HG03103 (cell line): ENCODE data around the gene HAUS7.
"Not testable (repeated sequence)": the region's sequence is repeated elsewhere in the genome, so short reads cannot be mapped to it uniquely, and the experiment has no call there.

ENCODE experiments used
- ATAC-seq: cut with Tn5 transposase; IDR thresholded peaks from one replicate; pipeline ENCODE4 v1.9.1; 2021; ENCODE audit warnings: low read depth; ENCODE audit not compliant: unreplicated experiment

Gene HAUS7

DNA sequence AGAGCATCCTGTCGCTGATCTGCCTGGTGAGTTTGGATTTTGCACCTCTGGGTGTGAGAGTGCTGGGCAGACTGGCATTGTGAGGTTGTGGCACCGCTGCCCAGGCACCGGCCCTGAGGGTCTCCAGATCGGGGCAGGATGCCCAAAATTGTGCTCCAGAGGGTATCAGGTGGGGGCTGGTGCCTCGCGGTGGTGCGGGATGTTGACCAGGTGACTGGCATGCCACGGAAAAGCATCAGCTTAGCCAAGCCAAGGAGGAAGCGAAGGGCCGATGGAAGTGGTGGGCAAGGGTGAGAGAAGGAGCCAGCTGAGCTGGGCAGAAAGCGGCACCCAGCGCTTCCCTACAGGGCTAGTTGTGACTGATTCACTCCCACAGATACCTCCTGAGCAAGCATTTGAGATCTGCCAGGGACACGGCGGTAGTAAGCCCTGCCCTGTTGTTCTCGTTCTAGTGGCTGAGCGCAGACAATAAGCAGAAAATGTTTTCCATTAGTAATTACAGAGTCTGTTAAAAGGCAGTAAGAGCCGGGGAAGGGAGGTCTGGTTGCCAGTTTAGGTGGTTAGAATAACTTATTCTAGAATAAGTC lies 58.3 kb downstream of the HAUS7 start:
- ATAC-seq, result no peak

- ATAC-seq, result peak; percentile 59
Observed at GRCh38 chrX:153411255-153411987, 59.0 kb downstream of the HAUS7 start, which contains the start of gene ZFP92. TSS of gene ZFP92 (plus strand) at chrX:153411472. CDS start at chrX:153418323, 6,851 bp downstream.

GRCh38 chrX:153410888-153411254 lies 59.5 kb downstream of the HAUS7 start:
- ATAC-seq, result no peak

GRCh38 chrX:153410373-153410772 lies 60.0 kb downstream of the HAUS7 start:
- ATAC-seq, result no peak

- ATAC-seq, result no peak
Observed at GRCh38 chrX:153409414-153410101, 60.8 kb downstream of the HAUS7 start.

GRCh38 chrX:153408871-153409351 lies 61.5 kb downstream of the HAUS7 start:
- ATAC-seq, result no peak

- no peak for ATAC-seq
Observed at GRCh38 chrX:153408221-153408721, 62.1 kb downstream of the HAUS7 start.

- ATAC-seq, result no peak
Observed at GRCh38 chrX:153407736-153408135, 62.6 kb downstream of the HAUS7 start.

GRCh38 chrX:153406903-153407302 lies 63.5 kb downstream of the HAUS7 start:
- no peak for ATAC-seq

GRCh38 chrX:153406011-153406410 lies 64.4 kb downstream of the HAUS7 start:
- ATAC-seq, result no peak

DNA sequence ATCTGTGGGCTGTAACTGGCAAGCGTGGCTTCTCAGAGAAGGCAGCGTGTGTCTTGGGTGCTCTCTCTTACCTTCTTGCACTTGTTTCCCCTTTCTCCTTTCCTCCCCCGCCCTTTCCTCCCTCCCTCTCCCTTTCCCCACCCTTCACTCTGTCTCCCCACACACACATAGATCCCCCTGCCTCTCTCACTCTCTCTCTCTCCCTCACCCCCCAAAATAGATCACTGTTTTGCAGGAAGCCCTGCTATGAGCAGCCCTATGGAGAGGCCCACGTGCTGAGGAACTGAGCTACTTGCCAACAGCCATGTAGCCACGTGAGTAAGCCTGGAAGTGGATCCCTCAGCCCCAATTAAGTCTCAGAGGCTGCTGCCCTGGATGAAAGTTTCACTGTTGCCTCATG lies 65.0 kb downstream of the HAUS7 start:
- ATAC-seq, result no peak

DNA sequence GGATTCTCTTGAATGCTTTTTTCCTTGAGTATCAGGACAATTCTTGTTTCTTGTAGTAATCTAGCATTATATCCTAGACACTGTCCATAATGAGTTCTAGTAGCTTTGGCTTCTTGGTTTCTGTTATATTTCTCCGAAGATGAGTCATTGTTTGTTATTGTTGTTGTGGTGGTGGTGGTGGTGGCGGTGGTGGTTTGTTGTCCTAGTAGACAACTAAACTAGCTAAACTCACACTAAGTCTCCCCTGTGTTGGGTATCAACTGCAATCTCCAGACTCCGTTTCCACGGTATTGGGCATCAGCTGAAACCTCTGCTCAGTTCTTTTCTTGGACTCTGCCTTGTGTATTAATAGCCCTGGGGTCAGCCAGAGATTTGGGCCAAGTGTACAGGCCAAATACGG lies 66.0 kb downstream of the HAUS7 start:
- not testable (repeated sequence) for ATAC-seq

GRCh38 chrX:153401133-153401764 lies 69.1 kb downstream of the HAUS7 start, which contains the start of gene PNMA6E:
TSS of gene PNMA6E (minus strand) at chrX:153401350. CDS start at chrX:153398849, 2,501 bp downstream.
- no peak for ATAC-seq

GRCh38 chrX:153400146-153401132 lies 69.9 kb downstream of the HAUS7 start:
- ATAC-seq, result peak; percentile 58

GRCh38 chrX:153398275-153398960 lies 72.0 kb downstream of the HAUS7 start:
- ATAC-seq, result no peak
